Measurements from ENCODE around the gene MED8.
"Not testable (repeated sequence)": the region's sequence is repeated elsewhere in the genome, so short reads cannot be mapped to it uniquely, and the experiment has no call there.

The MED8 gene

GRCh38 chr1:43421976-43422750, 32.6 kb upstream of the MED8 start:
- no peak for DNase-seq

GRCh38 chr1:43421396-43421795, 31.8 kb upstream of the MED8 start:
- DNase-seq, result no peak

- DNase-seq, result no peak
Measured at GRCh38 chr1:43420874-43421273, 31.3 kb upstream of the MED8 start.

GRCh38 chr1:43419627-43420425, 30.2 kb upstream of the MED8 start:
- no peak for DNase-seq

- DNase-seq, result no peak
Measured at GRCh38 chr1:43418858-43419257, 29.3 kb upstream of the MED8 start.

GRCh38 chr1:43415901-43416300, 26.3 kb upstream of the MED8 start:
- DNase-seq, result no peak

GRCh38 chr1:43414634-43415223, 25.1 kb upstream of the MED8 start:
- DNase-seq, result peak; percentile 76 to 80 (median 78)

- not testable (repeated sequence) for DNase-seq
Measured at GRCh38 chr1:43413426-43413825, 23.8 kb upstream of the MED8 start.

- no peak for DNase-seq
Measured at GRCh38 chr1:43410571-43410970, 21.0 kb upstream of the MED8 start.

GRCh38 chr1:43405876-43406234, 16.3 kb upstream of the MED8 start:
- DNase-seq, result no peak

- DNase-seq, result no peak
Measured at GRCh38 chr1:43405219-43405875, 15.7 kb upstream of the MED8 start.

GRCh38 chr1:43404353-43404752, 14.8 kb upstream of the MED8 start:
- DNase-seq, result no peak

GRCh38 chr1:43402089-43402865, 12.7 kb upstream of the MED8 start:
- DNase-seq, result no peak

GRCh38 chr1:43400441-43400840, 10.8 kb upstream of the MED8 start:
- not testable (repeated sequence) for DNase-seq

GRCh38 chr1:43398227-43398626, 8.6 kb upstream of the MED8 start:
- no peak for DNase-seq

GRCh38 chr1:43396059-43396458, 6.5 kb upstream of the MED8 start:
- no peak for DNase-seq

- no peak for DNase-seq
Measured at GRCh38 chr1:43395523-43395922, 5.9 kb upstream of the MED8 start.

GRCh38 chr1:43392702-43393101, 3.1 kb upstream of the MED8 start:
- DNase-seq, result no peak

GRCh38 chr1:43388613-43389012, 987 bp downstream of the MED8 start:
- DNase-seq, result peak in 1 of 4 experiments; percentile 22

GRCh38 chr1:43387976-43388599, 1.5 kb downstream of the MED8 start:
- peak in 3 of 4 experiments; percentile 19 to 54 (median 53) for DNase-seq

GRCh38 chr1:43386676-43387075, 2.9 kb downstream of the MED8 start:
- no peak for DNase-seq

- DNase-seq, result no peak
Measured at GRCh38 chr1:43383449-43383848, 6.2 kb downstream of the MED8 start.
